ENCODE results near the gene MCL1. TPM values are rescaled to one million over a fixed set of nuclear protein-coding genes. Genes with fewer than 3 reads are reported as not detected.

MCL1 gene
- total and polyA plus RNA-seq, 2 of the 13 experiments (the other 11 are each of a cell fraction or from before 2014, with no cell fraction given), result 69.5 to 125 TPM

DNA sequence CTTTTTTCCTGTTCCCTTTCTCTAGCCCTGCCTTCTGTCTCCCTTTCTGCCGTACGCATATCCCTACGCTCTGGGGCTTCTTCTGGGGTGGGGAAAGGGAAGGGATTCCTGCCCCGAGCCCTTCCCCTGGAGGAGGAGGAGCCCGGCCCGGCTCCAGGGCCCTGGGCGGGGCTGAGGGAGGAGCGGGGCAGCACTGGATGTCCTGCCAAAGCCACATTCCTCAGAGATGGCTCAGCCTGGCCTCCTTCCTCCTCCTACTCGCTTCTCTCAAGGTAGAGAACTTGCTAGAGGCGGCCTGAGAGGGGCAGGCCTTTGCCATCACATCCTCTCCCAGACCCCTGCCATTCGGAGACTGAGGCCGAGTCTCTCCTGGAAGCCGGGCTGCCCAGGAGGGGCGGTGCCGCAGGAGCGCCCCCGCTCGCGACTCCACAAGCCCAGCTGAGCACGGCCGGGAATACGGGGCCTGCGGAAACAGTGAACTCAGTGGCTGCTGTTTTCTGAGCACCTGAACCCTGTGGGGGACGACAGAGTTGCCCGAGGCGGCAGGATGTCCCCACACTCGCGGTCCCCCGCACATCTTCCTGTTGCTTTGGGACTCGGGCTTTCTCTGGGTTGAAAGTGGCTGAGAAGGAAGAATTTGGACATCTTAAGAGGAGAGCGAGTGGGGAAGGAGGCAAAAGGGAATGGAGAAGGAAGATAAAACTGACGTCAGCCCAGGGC, 18.0 kb downstream of the MCL1 start:
- ChIA-PET POLR2A (interaction anchor here (0.7 to 13.0 kb wide), 27 partner anchors 10 to 628 kb away, joined by 3 to 469 read pairs (median 4); partner anchors contain the start of genes ADAMTSL4, CA14, ENSA and FALEC), CTCF (ENCODE audit: low intra/inter-chr PET ratio, low total read pairs) (interaction anchor here (0.7 to 2.3 kb wide), 5 partner anchors 15 to 97 kb away, joined by 3 to 20 read pairs (median 7); no protein-coding TSS in a partner anchor)
- Histone ChIP-seq H3K27me3 (ENCODE audit: control insufficient read depth in 1 of 2, insufficient read depth in 2 of 2, low read length in 2 of 2) (no peaks in the 10 kb centered on the region), H3K79me2 (ENCODE audit: insufficient read depth, low read length) (peaks cover 8% of the 10 kb centered on the region), H4K20me1 (ENCODE audit: insufficient read depth, low read length) (no peaks in the 10 kb centered on the region), H3K27ac (ENCODE audit: extremely low read length, insufficient read depth, low read length) (peak overlapping the region; percentile 91), H3K4me1 (ENCODE audit: insufficient read depth, low read length) (peaks cover 46% of the 10 kb centered on the region), H3K4me3 (replicated peaks in 1 of 3; ENCODE audit: insufficient read depth in 1 of 3, low read depth in 2 of 3, low read length in 3 of 3) (peak overlapping the region; percentile 72 to 80 (median 73)), H3K4me2 (ENCODE audit: low read depth, low read length) (peak overlapping the region; percentile 99), H2AFZ (ENCODE audit: low read length) (no peak overlapping the region), H3K9ac (ENCODE audit: insufficient read depth, low read depth, low read length) (peak overlapping the region; percentile 88), H3K36me3 (replicated peaks in 1 of 2; ENCODE audit: control insufficient read depth in 1 of 2, insufficient read depth in 2 of 2, low read length in 2 of 2) (peaks cover 0 to 1% of the 10 kb centered on the region in 2 experiments; a peak in 1 of 5 replicates), H3K9me3 (ENCODE audit: low read length) (no peaks in the 10 kb centered on the region)
- intact Hi-C loops (cut with micrococcal nuclease; ENCODE audit: unreplicated experiment) (loop anchor here (1.0 to 5.0 kb wide), 2 partner anchors 60 to 136 kb away; partner anchors contain the start of gene GOLPH3L), in situ Hi-C loops (cut with HindIII; ENCODE audit: extremely low pct_ligation_motif_present, low pct_unique_long_range_greater_than_20kb) (loop anchor here (5.0 kb wide), 2 partner anchors 66 to 251 kb away; partner anchors contain the start of gene ENSA)
- peak; percentile 81 for DNase-seq (ENCODE audit: low spot score)
- WGBS (ENCODE audit: low lambda C conversion rate), result under 1% methylated on average over 28 of the region's 32 CpGs
- BruUV-seq (replicated peaks), result TSS peak; percentile 81
- FAIRE-seq, result peak; percentile 63
- ATAC-seq, result peak; percentile 72
- TF ChIP-seq NONO (IDR thresholded peaks at IDR 0.05) (no peak), NONO (CRISPR knock-in tag; conservative IDR thresholded peaks at IDR 0.05) (peak; percentile 34; the same call in 1 of the 2 replicates), HDAC2 (CRISPR knock-in tag; IDR thresholded peaks at IDR 0.05) (no peak), ZNF556 (CRISPR knock-in tag; IDR thresholded peaks at IDR 0.05; ENCODE audit: borderline replicate concordance) (no peak), NCOA1 (CRISPR knock-in tag; IDR thresholded peaks at IDR 0.05) (no peak), ZNF253 (CRISPR knock-in tag; IDR thresholded peaks at IDR 0.05; ENCODE audit: borderline replicate concordance) (no peak), ZBTB7B (CRISPR knock-in tag; IDR thresholded peaks at IDR 0.05) (no peak; the same call in 1 of the 2 replicates), JUND (CRISPR knock-in tag; IDR thresholded peaks at IDR 0.05) (no peak), ZNF619 (CRISPR knock-in tag; IDR thresholded peaks at IDR 0.05) (0 out of 2 replicates have a peak, but pooled peaks have one; percentile 9), ZNF605 (CRISPR knock-in tag; IDR thresholded peaks at IDR 0.05) (0 out of 2 replicates have a peak, but pooled peaks have one; percentile 8), ZNF792 (CRISPR knock-in tag; IDR thresholded peaks at IDR 0.05) (peak; percentile 40; the same call in 1 of the 2 replicates), MED13 (CRISPR knock-in tag; IDR thresholded peaks at IDR 0.05) (peak; percentile 57; the same call in 1 of the 2 replicates), ZFX (CRISPR knock-in tag; IDR thresholded peaks at IDR 0.05; ENCODE audit: low read depth) (peak; percentile 86), SP2 (CRISPR knock-in tag; IDR thresholded peaks at IDR 0.05) (0 out of 2 replicates have a peak, but pooled peaks have one; percentile 29)
- TF ChIP-seq, protein P1, sequence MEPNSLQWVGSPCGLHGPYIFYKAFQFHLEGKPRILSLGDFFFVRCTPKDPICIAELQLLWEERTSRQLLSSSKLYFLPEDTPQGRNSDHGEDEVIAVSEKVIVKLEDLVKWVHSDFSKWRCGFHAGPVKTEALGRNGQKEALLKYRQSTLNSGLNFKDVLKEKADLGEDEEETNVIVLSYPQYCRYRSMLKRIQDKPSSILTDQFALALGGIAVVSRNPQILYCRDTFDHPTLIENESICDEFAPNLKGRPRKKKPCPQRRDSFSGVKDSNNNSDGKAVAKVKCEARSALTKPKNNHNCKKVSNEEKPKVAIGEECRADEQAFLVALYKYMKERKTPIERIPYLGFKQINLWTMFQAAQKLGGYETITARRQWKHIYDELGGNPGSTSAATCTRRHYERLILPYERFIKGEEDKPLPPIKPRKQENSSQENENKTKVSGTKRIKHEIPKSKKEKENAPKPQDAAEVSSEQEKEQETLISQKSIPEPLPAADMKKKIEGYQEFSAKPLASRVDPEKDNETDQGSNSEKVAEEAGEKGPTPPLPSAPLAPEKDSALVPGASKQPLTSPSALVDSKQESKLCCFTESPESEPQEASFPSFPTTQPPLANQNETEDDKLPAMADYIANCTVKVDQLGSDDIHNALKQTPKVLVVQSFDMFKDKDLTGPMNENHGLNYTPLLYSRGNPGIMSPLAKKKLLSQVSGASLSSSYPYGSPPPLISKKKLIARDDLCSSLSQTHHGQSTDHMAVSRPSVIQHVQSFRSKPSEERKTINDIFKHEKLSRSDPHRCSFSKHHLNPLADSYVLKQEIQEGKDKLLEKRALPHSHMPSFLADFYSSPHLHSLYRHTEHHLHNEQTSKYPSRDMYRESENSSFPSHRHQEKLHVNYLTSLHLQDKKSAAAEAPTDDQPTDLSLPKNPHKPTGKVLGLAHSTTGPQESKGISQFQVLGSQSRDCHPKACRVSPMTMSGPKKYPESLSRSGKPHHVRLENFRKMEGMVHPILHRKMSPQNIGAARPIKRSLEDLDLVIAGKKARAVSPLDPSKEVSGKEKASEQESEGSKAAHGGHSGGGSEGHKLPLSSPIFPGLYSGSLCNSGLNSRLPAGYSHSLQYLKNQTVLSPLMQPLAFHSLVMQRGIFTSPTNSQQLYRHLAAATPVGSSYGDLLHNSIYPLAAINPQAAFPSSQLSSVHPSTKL (CRISPR knock-in tag; IDR thresholded peaks at IDR 0.05), result peak; percentile 42; the same call in 1 of the 2 replicates
- TF ChIP-seq, protein P2, sequence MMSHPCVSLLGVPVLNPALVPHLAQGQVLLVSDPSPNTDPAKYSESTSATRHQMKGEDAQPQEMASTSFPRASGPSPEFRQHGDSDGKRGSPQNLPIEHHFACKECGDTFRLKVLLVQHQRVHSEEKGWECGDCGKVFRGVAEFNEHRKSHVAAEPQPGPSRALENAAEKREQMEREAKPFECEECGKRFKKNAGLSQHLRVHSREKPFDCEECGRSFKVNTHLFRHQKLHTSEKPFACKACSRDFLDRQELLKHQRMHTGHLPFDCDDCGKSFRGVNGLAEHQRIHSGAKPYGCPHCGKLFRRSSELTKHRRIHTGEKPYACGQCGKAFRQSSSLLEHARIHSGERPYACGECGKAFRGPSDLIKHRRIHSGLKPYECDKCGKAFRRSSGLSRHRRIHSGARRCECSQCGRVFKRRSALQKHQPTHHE (CRISPR knock-in tag; IDR thresholded peaks at IDR 0.05; ENCODE audit: borderline replicate concordance), result peak; percentile 51; the same call in 1 of the 2 replicates
- TF ChIP-seq, protein P3, sequence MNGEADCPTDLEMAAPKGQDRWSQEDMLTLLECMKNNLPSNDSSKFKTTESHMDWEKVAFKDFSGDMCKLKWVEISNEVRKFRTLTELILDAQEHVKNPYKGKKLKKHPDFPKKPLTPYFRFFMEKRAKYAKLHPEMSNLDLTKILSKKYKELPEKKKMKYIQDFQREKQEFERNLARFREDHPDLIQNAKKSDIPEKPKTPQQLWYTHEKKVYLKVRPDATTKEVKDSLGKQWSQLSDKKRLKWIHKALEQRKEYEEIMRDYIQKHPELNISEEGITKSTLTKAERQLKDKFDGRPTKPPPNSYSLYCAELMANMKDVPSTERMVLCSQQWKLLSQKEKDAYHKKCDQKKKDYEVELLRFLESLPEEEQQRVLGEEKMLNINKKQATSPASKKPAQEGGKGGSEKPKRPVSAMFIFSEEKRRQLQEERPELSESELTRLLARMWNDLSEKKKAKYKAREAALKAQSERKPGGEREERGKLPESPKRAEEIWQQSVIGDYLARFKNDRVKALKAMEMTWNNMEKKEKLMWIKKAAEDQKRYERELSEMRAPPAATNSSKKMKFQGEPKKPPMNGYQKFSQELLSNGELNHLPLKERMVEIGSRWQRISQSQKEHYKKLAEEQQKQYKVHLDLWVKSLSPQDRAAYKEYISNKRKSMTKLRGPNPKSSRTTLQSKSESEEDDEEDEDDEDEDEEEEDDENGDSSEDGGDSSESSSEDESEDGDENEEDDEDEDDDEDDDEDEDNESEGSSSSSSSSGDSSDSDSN (CRISPR knock-in tag; IDR thresholded peaks at IDR 0.05), result peak; percentile 83
